Measurements from ENCODE around the gene PRKN. TPM values are rescaled to one million over a fixed set of nuclear protein-coding genes. Genes with fewer than 3 reads are reported as not detected.

The PRKN gene
- total and polyA plus RNA-seq, 2 donors (not counting 3 experiments of a cell fraction or from before 2014, with no cell fraction given) = 0.06 TPM; not detected in 1

- DNase-seq (ENCODE audit: low read depth, low spot score) = no peak
- no peaks in the 10 kb centered on the region for H3K79me2 ChIP-seq (ENCODE audit: control insufficient read depth, insufficient read depth, low read length)
- FAIRE-seq = no peak
- H3K9ac ChIP-seq (replicated peaks; ENCODE audit: extremely low read depth, insufficient read depth, low read length) = no peak overlapping the region
- H3K9me3 ChIP-seq (replicated peaks; ENCODE audit: control insufficient read depth, insufficient read depth, low read length) = no peaks in the 10 kb centered on the region
- no peak overlapping the region for H3K4me3 ChIP-seq (replicated peaks in 1 of 3; ENCODE audit: insufficient read depth in 1 of 3, low read depth in 1 of 3, low read length in 3 of 3)
- H2AFZ ChIP-seq (ENCODE audit: low read depth, low read length) = no peak overlapping the region
- no peak overlapping the region for H3K27ac ChIP-seq (ENCODE audit: insufficient read depth, low read depth, low read length)
- no peaks in the 10 kb centered on the region for H3K9me1 ChIP-seq (replicated peaks; ENCODE audit: control insufficient read depth, extremely low read depth, insufficient read depth, low read length)
- dilution Hi-C loops (cut with MboI; ENCODE audit: extremely low pct_ligation_motif_present, low sequenced_read_pairs) = no loop called here
- CTCF ChIA-PET = interaction anchor here (1.3 kb wide), 1 partner anchor 14 kb away, joined by 4 read pairs; no protein-coding TSS in a partner anchor
- no peaks in the 10 kb centered on the region for H3K27me3 ChIP-seq (ENCODE audit: control insufficient read depth in 2 of 2, insufficient read depth in 2 of 2, low read length in 2 of 2)
- POLR2A ChIA-PET = no interaction called here
- intact Hi-C loops (cut with micrococcal nuclease) = no loop called here
- H3K36me3 ChIP-seq (ENCODE audit: control insufficient read depth in 2 of 2, extremely low read depth in 1 of 2, insufficient read depth in 2 of 2, low read length in 2 of 2) = no peaks in the 10 kb centered on the region
- H3K4me2 ChIP-seq (ENCODE audit: insufficient read depth, low read length) = no peak overlapping the region
- no peaks in the 10 kb centered on the region for H4K20me1 ChIP-seq (replicated peaks; ENCODE audit: control insufficient read depth, extremely low read depth, insufficient read depth, low read length)
- BruUV-seq (replicated peaks) = no TSS peak
- TF ChIP-seq JUN (IDR thresholded peaks at IDR 0.05; ENCODE audit: borderline replicate concordance, insufficient read depth, insufficient read length, low read depth) (no peak), GATA2 (IDR thresholded peaks at IDR 0.05; ENCODE audit: insufficient read depth, insufficient read length, low read depth, low read length) (no peak), MYC (IDR thresholded peaks at IDR 0.05; ENCODE audit: low read depth, low read length) (no peak), EZH2 (IDR thresholded peaks at IDR 0.05; ENCODE audit: borderline replicate concordance, low read depth, low read length, severe bottlenecking) (no peak), POLR2A (IDR thresholded peaks at IDR 0.05; ENCODE audit: low read depth, low read length) (no peak), CTCF (IDR thresholded peaks at IDR 0.05; ENCODE audit: extremely low read depth in 1 of 2, insufficient read depth in 1 of 2, low read depth in 1 of 2, low read length in 2 of 2) (no peak), POLR2AphosphoS5 (IDR thresholded peaks at IDR 0.05; ENCODE audit: insufficient read depth, low read depth, low read length) (no peak), FOS (IDR thresholded peaks at IDR 0.05; ENCODE audit: borderline replicate concordance, insufficient read depth, low read length) (no peak)
- TF ChIP-seq, protein P1, sequence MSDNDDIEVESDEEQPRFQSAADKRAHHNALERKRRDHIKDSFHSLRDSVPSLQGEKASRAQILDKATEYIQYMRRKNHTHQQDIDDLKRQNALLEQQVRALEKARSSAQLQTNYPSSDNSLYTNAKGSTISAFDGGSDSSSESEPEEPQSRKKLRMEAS (IDR thresholded peaks at IDR 0.05; ENCODE audit: insufficient read depth, insufficient read length) = no peak
- H3K4me1 ChIP-seq (ENCODE audit: control insufficient read depth, extremely low read depth, insufficient read depth, low read length) = no peaks in the 10 kb centered on the region
Measured at GRCh38 chr6:161403717-161404116, 1323.8 kb downstream of the PRKN start.

Data from endothelial cell of umbilical vein (primary cell).